ENCODE data around the gene YIPF7. TPM values are rescaled to one million over a fixed set of nuclear protein-coding genes. Genes with fewer than 3 reads are reported as not detected.
A peak's percentile ranks its signal among the peaks of the same experiment; 100 is the strongest.

YIPF7 gene
- total RNA-seq, 1 donor from 2014 or later, result not detected

- Mint-ChIP-seq H3K4me3 (no peak overlapping the region), H3K9me3 (no peaks in the 10 kb centered on the region), H3K36me3 (no peaks in the 10 kb centered on the region), H3K27ac (no peak overlapping the region), H3K4me1 (no peaks in the 10 kb centered on the region), H3K27me3 (ENCODE audit: low read depth) (peaks cover 13% of the 10 kb centered on the region)
- DNase-seq (ENCODE audit: low spot score in 2 of 2, unreplicated experiment in 2 of 2), result no peak
- TF ChIP-seq CTCF (IDR thresholded peaks at IDR 0.05; ENCODE audit: unreplicated experiment), result no peak
Measured at GRCh38 chr4:44652002-44652401, 577 bp upstream of the YIPF7 start.

- no peaks in the 10 kb centered on the region for H3K36me3 Mint-ChIP-seq
- no peak overlapping the region for H3K27ac Mint-ChIP-seq
- no peak for DNase-seq (ENCODE audit: low spot score in 2 of 2, unreplicated experiment in 2 of 2)
- H3K27me3 Mint-ChIP-seq (ENCODE audit: low read depth), result no peaks in the 10 kb centered on the region
- H3K9me3 Mint-ChIP-seq, result peaks cover 24% of the 10 kb centered on the region
- H3K4me3 Mint-ChIP-seq, result no peak overlapping the region
- no peak for TF ChIP-seq CTCF (IDR thresholded peaks at IDR 0.05; ENCODE audit: unreplicated experiment)
- no peaks in the 10 kb centered on the region for H3K4me1 Mint-ChIP-seq
Measured at GRCh38 chr4:44646151-44646550, 5.3 kb downstream of the YIPF7 start.

- Mint-ChIP-seq H3K36me3 (no peaks in the 10 kb centered on the region), H3K9me3 (peaks cover 14% of the 10 kb centered on the region), H3K4me3 (no peak overlapping the region), H3K27ac (no peak overlapping the region), H3K4me1 (no peaks in the 10 kb centered on the region), H3K27me3 (ENCODE audit: low read depth) (peaks cover 3% of the 10 kb centered on the region)
- TF ChIP-seq CTCF (IDR thresholded peaks at IDR 0.05; ENCODE audit: unreplicated experiment), result no peak
- no peak for DNase-seq (ENCODE audit: low spot score in 2 of 2, unreplicated experiment in 2 of 2)
Measured at GRCh38 chr4:44638091-44638490, 13.3 kb downstream of the YIPF7 start.

GRCh38 chr4:44632733-44633132 is 18.7 kb downstream of the YIPF7 start:
- Mint-ChIP-seq H3K36me3 (no peaks in the 10 kb centered on the region), H3K4me3 (no peak overlapping the region)

GRCh38 chr4:44632089-44632488 is 19.3 kb downstream of the YIPF7 start:
- Mint-ChIP-seq H3K4me1 (peaks cover 1% of the 10 kb centered on the region), H3K27ac (no peak overlapping the region), H3K36me3 (no peaks in the 10 kb centered on the region), H3K27me3 (ENCODE audit: low read depth) (peaks cover 10% of the 10 kb centered on the region), H3K9me3 (no peaks in the 10 kb centered on the region), H3K4me3 (no peak overlapping the region)
- DNase-seq (ENCODE audit: low spot score in 2 of 2, unreplicated experiment in 2 of 2), result no peak
- TF ChIP-seq CTCF (IDR thresholded peaks at IDR 0.05; ENCODE audit: unreplicated experiment), result peak; percentile 59

More at GRCh38 chr4:44632733-44633132, 18.7 kb downstream of the YIPF7 start:
- Mint-ChIP-seq H3K27me3 (ENCODE audit: low read depth) (peaks cover 10% of the 10 kb centered on the region), H3K27ac (no peak overlapping the region), H3K4me1 (peaks cover 1% of the 10 kb centered on the region), H3K9me3 (no peaks in the 10 kb centered on the region)
- TF ChIP-seq CTCF (IDR thresholded peaks at IDR 0.05; ENCODE audit: unreplicated experiment), result no peak
- DNase-seq (ENCODE audit: low spot score in 2 of 2, unreplicated experiment in 2 of 2), result no peak

- peak; percentile 76 for TF ChIP-seq CTCF (IDR thresholded peaks at IDR 0.05; ENCODE audit: unreplicated experiment)
- Mint-ChIP-seq H3K36me3 (no peaks in the 10 kb centered on the region), H3K4me1 (peaks cover 1% of the 10 kb centered on the region), H3K27ac (no peak overlapping the region), H3K4me3 (no peak overlapping the region), H3K9me3 (no peaks in the 10 kb centered on the region), H3K27me3 (ENCODE audit: low read depth) (peaks cover 7% of the 10 kb centered on the region)
- DNase-seq (ENCODE audit: low spot score in 2 of 2, unreplicated experiment in 2 of 2), result peak in 1 of 2 experiments; percentile 40
Measured at GRCh38 chr4:44629280-44629866, 22.1 kb downstream of the YIPF7 start.

Data from mesothelial cell of epicardium (in vitro differentiated cells).